GM18508 (cell line): ENCODE measurements around the gene FABP2.
"Not testable (repeated sequence)": the region's sequence is repeated elsewhere in the genome, so short reads cannot be mapped to it uniquely, and the experiment has no call there.

ENCODE experiments used
- ATAC-seq: cut with Tn5 transposase; IDR thresholded peaks from one replicate; pipeline ENCODE4 v1.9.1; 2021; ENCODE audit warnings: moderate number of reproducible peaks; ENCODE audit not compliant: insufficient read depth, unreplicated experiment

Gene FABP2

DNA sequence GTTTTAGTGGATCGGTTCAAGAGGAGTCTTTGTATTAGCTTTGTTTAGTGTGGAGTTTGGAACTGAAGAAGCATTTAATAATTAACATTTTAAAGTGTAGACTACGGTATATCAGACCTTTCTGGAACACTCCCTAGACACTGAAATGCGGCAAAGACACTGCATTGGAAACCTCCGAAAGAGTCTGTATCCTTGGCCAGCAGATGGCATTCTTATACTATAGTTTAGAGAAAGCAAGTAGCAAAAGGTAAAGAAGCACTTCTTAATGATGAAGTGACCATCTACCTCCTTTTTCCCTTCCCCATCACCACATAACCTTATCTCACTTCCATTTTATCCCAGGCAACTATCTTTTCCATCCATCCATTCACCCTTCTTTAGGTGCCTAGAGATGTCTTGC lies 7.6 kb downstream of the FABP2 start:
- peak; percentile 65 for ATAC-seq

DNA sequence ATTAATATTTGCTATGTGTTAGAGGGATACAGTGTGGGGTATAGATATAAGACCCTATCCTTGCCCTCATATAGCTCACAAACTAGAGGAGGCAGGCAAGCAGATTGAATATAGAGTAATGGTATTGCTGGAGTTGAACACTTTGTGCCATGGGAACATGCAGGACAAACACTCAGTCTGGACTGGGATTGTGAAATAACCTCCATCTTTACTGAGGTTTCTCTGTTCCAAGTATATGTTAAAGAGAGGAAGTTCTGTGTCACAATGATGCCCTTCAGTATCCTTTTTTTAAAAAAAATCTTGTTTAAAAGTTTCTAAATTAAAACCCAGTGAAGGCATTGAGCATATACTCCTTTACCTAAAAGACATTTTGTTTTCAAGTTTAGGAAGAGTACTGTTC lies 8.7 kb downstream of the FABP2 start:
- no peak for ATAC-seq

DNA sequence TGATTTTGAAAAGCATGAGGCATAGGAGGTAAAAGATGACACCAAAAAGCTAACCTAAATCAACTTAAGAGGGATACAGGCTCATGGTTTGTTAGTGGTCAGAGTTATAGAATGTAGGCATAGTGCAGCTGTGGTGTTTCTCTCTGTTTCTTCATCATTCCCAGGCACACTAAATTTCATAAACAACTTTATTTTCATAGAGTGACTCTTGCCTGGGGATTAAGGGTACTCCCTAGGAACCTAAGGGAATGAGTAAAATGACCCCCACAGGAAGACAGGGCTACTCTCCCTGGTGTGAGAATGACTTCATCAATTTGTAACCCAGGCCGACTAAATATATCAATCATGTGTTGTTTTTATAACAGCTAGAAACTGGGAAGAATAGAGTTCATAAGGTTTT lies 11.1 kb downstream of the FABP2 start:
- no peak for ATAC-seq

DNA sequence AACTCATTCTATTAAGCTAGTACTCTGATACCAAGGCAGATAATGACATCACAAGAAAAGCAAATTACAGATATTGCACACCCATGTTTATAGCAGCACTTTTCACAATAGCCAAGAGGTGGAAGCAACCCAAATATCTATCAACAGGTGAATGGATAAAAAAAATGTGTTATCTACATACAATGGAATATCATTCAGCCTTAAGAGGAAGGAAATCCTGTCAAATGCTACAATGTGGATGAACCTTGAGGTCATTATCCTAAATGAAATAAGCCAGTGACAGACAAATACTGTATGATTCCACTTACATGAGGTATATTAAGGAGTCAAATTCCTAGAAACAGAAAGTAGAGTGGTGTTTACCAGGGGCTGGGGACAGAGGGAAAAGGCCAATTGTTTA lies 14.3 kb downstream of the FABP2 start:
- no peak for ATAC-seq

DNA sequence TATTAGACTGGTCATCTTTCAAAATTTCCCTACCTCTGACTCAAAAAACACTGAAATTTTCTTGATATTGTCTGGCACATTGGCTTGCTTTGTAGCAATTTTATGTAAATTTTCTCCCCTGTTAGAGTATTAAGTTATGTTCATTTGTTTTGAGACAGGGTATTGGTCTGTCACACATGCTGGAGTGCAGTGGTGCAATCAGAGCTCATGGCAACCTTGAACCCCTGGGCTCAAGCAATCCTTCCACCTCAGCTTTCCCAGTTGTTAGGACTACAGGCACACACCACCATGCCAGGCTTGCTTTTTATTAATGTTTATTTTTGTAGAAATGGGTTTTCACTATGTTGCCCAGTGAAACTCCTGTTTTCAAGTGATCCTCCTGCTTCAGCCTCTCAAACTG lies 17.5 kb downstream of the FABP2 start:
- ATAC-seq, result no peak

DNA sequence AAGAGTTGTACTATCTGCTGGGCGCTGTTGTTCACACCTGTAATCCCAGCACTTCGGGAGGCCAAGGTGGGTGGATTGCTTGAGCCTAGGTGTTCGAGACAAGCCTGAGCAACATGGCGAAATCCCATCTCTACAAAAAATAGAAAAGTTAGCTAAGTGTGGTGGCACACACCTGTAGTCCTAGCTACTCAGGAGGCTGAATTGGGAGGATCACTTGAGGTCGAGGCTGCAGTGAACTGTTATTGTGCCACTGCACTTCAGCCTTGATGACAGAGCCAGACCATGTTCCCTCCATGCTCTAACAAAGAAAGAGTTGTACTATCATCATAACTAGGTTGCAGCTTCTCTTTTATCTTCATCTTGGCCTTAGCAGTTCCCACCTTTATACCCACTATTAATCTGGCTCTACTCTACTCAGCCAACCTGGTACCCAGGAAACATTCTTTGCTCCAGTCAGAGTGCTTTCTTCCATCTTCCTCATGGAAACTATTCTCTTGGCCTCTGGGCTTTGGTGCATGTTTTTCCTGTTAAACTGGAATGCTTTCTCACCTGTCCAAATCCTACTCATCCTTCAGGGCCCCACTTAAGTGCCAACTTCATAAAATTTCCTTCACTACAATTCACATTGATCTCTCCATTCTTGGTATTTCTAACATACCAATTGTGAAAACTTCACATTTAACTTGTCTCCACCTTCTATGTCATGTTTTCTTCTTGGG lies 18.2 kb downstream of the FABP2 start:
- no peak for ATAC-seq

DNA sequence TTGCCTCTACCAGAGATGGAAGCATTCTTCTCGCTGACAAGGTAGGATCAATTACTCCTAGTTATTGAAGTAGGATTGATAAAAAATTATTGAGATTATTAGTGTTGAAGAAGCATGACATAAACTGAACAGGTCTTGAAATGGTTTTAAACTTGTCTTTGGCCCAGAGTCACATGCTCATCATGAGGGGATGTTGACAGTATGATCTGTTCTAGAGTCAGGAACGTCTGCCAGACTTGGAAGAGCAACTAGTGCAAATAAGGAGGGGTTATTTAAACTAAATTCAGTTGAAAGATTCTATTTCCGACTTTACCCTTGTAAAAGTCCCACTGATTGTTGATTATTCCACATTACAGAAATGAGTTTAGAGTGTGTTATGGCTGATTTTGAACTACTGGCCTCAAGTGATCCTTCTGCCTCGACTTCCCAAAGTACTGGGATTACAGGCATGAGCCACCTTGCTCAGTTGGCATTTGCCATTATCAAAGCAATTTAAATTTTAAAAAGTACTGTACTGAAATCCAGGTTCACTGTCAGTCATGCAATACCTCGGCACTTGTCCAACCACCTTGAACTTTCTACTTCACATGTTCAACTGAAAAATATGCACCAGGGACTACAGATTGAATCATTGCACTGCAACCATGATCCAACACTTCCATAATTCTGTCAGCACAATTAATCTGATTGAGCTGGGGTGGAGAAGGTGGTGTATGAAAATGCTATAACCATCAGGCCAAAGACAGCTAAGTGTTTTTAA lies 19.7 kb downstream of the FABP2 start:
- no peak for ATAC-seq

DNA sequence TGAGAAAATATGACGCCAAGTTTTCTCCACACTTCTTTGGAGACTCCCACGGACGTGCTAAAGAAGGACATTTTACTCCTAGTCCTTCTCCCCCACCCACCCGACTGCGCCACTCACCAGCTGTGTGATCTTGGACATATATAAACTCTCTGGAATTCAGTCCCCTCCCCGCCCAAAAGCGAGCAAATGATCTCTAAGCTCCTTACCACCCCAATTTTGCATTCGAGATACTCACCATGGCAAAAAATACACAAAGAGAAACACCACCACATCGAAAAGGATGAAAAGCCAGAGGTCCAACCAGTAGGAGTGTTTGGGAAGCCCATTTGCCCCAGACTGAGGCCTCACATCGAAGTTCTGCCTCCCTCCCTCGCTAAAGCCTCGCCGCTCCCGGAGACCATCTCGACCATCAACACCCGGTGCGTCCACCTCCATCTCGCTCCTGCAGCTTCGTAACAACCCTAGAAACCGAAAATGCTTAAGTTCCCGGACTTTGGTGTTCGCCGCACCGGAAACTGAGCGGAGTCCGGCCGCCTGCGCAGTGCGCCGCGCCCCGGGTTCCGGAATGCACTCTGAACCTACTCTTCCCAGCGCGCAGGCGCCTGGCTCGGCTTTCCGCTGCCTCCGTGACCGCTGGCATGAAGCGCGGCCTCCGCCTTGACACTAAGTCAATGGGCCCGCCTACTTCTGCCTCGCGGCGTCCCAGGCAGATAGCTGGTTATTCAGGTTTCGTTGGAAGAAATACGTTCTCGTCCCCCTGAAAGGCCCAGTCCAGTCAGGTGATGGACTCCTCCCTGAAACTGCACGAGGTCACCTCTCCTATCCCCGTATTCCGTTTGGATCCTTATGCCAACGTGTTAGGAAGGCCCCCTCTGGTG lies 21.6 kb downstream of the FABP2 start:
- peak; percentile 97 for ATAC-seq

DNA sequence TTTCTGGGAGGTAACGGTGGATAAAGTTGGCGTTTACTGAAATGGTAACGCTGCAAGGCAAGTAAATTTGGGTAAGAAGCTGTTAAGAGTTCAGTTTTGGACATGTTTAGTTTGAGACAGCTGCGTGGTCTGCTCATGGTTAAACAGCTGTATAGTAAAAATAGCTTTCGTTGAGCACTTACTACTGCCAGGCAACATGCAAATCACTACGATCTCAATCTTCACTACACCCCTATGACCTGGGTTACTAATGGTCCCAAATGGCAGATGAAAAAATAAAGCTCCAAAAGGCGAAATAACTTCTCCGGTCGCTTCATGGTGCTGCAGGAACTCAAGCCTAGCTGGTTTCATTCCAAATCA lies 22.2 kb downstream of the FABP2 start:
- ATAC-seq, result peak; percentile 35

DNA sequence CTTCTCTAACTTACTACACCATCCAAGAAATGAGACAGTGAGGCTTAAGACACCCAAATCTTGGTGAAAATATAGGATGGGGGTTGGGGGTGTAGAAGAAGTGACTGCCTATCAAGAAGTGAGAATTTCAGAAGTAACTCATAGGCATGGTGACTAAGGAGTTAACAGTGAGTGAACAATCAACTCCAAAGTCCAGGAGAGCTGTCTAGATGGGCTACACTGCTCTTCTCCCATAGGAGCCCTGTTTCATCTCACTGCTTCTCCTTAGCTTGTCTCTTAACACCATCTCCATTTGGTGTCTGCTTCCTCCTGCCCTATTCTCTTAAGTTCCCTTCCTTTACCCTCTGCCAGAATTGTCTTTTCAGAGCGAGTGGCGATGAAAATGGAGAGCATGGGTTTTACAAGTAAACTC lies 22.7 kb downstream of the FABP2 start:
- ATAC-seq, result no peak

DNA sequence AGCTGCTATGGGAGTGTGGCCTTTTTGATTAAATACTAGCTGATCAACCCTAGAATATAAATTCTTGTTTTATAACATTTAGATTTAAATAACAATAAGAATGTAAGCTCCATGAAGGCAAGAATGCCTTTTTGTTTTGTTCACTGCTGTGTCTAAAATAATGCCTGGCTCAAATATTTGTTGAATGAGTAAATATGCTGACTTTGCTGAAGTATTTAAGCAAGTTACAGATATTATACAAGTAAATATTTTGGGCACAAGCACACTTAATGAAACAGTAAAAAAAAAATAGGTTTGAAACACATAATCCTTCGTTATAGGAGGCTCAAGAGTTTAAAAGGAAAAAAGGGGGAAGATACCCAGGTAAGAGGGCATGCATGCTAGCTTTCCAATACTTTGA lies 24.1 kb downstream of the FABP2 start:
- ATAC-seq, result no peak

DNA sequence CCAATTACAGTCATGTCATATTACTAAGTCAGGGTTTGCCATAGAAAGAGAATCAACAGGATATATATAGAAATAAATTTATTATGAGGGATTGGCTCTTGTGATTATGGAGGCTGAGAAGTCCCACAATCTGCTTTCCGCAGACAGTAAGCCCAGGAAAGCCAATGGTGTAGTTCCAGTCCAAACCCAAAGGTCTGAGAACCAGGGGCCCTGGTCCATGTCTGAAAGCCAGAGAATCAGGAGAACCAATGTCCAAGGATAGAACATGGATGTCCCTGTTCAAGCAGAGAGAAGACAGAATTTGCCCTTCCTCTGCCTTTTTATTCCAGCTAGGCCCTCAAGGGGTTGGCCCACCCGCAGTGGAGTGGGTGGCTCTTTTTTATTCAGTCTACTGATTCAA lies 25.6 kb downstream of the FABP2 start:
- no peak for ATAC-seq

DNA sequence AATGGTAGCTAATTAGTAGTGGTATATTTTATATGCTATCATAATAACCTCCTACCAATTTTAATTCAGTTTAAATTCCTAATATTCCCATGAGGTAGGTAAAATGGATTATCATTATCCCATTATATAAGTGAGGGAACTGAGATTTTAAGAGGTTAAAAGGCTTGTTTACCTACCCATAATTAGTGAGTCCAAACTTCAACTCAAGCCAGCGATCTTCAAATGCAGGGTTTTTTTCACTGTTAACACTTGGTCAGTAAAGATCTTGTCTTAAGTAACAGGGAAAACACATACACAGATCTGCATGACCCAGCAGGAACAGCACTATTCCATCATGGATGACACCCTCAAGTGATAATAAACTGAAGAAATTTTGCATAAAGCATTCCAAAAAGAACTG lies 31.3 kb downstream of the FABP2 start:
- no peak for ATAC-seq

DNA sequence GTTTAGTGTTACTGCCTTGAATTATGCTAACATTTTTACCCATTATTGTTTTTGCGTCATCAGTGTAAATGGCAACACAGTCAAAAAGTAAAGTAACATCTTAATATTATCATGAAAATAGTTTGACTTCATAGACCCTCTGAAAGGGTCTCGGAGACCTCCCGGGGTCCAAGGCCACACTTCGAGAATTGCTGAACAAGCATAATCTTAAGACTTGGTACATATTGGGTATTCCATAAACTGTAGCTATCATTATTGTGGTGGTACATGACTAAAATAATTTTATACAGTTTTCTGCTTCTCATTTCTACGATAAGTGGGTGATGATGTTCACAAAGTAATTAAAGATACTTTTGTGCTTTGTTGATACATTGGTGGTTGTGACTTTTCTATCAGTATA lies 32.6 kb downstream of the FABP2 start:
- ATAC-seq, result no peak

DNA sequence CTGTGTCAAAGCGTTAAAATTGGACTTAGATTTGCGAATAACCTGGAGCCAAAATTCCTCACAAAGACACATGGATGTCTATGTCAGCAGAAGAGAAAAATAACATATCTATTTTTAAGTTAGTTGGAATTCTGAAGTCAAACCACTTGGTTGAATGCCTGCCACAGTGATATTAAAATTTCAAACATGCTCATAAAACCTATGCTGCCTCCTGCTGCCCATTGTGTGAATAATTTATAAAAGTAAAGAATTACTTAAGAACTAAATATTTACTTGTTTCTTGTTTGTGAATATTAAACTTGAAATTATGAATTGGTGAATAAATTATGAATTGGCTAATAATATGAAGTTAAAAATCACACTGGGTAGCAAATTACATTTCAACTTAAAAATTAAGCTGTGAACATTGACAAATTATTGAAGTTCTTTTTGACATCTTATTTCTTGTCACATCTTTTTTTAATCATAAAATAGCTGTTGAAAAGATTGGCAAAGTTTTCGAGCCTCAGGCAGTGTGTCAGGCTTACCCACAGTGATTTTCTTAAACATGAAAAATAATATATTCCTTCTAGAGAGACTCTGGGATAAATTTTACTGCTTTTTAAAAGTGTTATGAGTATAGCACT lies 35.4 kb downstream of the FABP2 start:
- no peak for ATAC-seq

DNA sequence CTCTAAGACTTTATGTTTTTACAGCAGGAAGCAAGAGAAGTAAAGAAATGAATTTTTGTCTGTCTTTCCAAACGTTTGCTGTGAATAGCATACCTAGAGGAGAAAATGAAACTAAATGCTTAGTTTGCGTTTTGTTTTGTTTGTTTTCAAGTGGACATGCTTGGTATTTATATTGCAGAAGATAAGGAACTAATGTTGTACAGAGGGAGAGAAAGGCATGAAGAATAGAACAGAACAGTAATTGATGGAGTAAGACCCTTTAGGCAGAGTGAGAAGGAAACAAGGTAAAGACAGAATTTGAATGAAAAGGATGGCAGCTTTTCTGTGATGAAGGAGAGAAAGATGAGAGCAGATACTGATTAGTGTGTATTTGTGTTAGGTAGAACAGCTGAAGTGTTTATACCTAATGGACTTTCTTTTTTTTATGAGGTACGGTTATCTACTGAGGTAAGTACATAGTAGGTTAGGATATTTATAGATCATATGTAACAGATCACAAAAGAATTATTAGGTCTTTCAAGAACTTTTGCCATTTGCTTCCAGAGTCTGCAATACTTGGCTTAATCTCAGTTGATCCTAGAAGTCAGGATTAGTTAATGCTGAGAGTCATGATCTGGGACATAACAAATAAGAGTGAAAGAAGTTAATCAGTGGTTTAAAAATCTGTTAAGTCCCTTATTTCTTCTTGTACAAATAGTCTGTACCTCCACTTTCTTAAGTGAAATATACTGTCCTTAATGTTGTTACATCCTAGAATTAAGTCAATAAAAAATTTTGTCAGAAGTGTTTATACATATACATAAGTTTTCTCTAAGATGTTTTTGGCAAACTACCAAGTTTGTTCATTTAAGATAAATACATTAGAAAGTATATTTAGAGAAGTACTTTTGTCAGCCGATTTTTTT lies 36.8 kb downstream of the FABP2 start:
- no peak for ATAC-seq

DNA sequence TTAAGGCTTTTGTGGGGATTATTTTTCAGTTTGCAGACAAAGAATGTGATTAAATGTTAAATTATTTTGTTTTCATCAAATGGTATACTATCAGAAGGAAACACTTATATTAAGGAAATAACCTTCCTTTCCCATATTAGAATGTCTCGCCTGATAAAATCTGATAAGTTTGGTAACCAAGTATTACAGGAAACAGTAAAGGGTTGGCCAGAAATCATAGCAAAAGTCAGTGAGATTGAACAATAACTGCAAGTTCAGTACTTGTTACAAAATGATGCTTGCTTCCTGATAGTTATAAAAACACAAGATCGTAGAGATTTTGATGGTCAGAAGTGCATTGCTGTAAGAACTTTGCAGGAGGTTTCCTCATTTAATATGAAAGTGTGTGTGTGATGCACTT lies 40.5 kb downstream of the FABP2 start:
- no peak for ATAC-seq

DNA sequence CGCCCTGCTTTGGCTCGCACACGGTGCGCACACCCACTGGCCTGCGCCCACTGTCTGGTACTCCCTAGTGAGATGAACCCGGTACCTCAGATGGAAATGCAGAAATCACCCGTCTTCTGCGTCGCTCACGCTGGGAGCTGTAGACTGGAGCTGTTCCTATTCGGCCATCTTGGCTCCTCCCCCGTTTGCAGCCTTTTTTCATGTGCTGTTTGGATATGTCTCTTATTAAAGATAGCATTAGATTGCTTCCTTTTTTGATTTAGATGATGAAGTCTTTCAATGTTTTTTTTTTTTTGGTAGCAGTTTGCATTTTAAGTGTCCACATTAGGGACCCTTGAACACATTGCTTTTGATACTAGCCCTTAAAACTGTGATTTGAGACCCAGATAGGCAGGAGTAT lies 42.0 kb downstream of the FABP2 start:
- ATAC-seq, result not testable (repeated sequence)

DNA sequence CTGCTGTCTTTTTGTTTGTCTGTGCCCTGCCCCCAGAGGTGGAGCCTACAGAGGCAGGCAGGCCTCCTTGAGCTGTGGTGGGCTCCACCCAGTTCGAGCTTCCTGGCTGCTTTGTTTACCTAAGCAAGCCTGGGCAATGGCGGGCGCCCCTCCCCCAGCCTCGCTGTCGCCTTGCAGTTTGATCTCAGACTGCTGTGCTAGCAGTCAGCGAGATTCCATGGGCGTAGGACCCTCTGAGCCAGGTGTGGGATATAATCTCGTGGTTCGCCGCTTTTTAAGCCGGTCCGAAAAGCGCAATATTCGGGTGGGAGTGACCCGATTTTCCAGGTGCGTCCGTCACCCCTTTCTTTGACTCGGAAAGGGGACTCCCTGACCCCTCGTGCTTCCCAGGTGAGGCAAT lies 42.4 kb downstream of the FABP2 start:
- not testable (repeated sequence) for ATAC-seq
